GM23248 (cell line): ENCODE results near the gene RMDN3. TPM values are rescaled to one million over a fixed set of nuclear protein-coding genes. Genes with fewer than 3 reads are reported as not detected.

ENCODE experiments used
- DNase-seq: peaks from one replicate; pipeline ENCODE4 v3.0.0-alpha.2; 2015
- H2AFZ ChIP-seq: fragments of 200-600 bp; sonication (generic); 2 replicates; pipeline ENCODE4 v1.6.1; 2016; ENCODE audit warnings: antibody characterized with exemption
- H3F3A ChIP-seq: fragments of 200-600 bp; sonication (generic); 2 replicates; pipeline ENCODE4 v1.6.1; 2016; ENCODE audit warnings: mild to moderate bottlenecking, antibody characterized with exemption, mixed run types; ENCODE audit not compliant: insufficient read depth
- H3K27ac ChIP-seq: fragments of 200-600 bp; sonication (generic); 2 replicates; pipeline ENCODE4 v1.5.1; 2016; ENCODE audit warnings: mild to moderate bottlenecking
- H3K27me3 ChIP-seq: fragments of 200-600 bp; sonication (generic); replicated peaks from 2 replicates; pipeline ENCODE4 v1.6.1; 2016; ENCODE audit warnings: mild to moderate bottlenecking; ENCODE audit not compliant: insufficient read depth
- H3K36me3 ChIP-seq: fragments of 200-600 bp; sonication (generic); 2 replicates; pipeline ENCODE4 v1.6.1; 2016; ENCODE audit warnings: low read depth, mild to moderate bottlenecking
- H3K4me1 ChIP-seq: fragments of 200-600 bp; sonication (generic); 2 replicates; pipeline ENCODE4 v1.6.1; 2016; ENCODE audit warnings: mild to moderate bottlenecking; ENCODE audit not compliant: insufficient read depth
- H3K4me2 ChIP-seq: fragments of 200-600 bp; sonication (generic); one replicate; pipeline ENCODE4 v1.6.1; 2016; ENCODE audit warnings: mild to moderate bottlenecking; ENCODE audit not compliant: unreplicated experiment
- H3K4me3 ChIP-seq: fragments of 200-600 bp; sonication (generic); 2 replicates; pipeline ENCODE4 v1.5.1; 2016; ENCODE audit warnings: mild to moderate bottlenecking
- H3K79me2 ChIP-seq: fragments of 200-600 bp; sonication (generic); 2 replicates; pipeline ENCODE4 v1.6.1; 2016; ENCODE audit warnings: mild to moderate bottlenecking; ENCODE audit not compliant: insufficient read depth
- H3K9ac ChIP-seq: fragments of 200-600 bp; sonication (generic); 2 replicates; pipeline ENCODE4 v1.6.1; 2016; ENCODE audit warnings: mild to moderate bottlenecking
- H3K9me2 ChIP-seq: fragments of 200-600 bp; sonication (generic); 2 replicates; pipeline ENCODE4 v1.6.1; 2016; ENCODE audit warnings: mixed run types, mild to moderate bottlenecking, moderate library complexity; ENCODE audit not compliant: insufficient read depth
- H3K9me3 ChIP-seq: fragments of 200-600 bp; sonication (generic); one replicate; pipeline ENCODE4 v1.6.1; 2017; ENCODE audit warnings: low read depth
- H4K20me1 ChIP-seq: fragments of 200-600 bp; sonication (generic); 2 replicates; pipeline ENCODE4 v1.6.0; 2016; ENCODE audit not compliant: insufficient read depth
- EZH2 ChIP-seq: fragments of 200-600 bp; sonication (generic); IDR thresholded peaks from 2 replicates; pipeline ENCODE4 v1.6.1; 2018; ENCODE audit warnings: antibody characterized with exemption, mild to moderate bottlenecking; ENCODE audit not compliant: insufficient read depth, poor library complexity, severe bottlenecking
- EZH2phosphoT487 ChIP-seq: fragments of 200-600 bp; sonication (generic); IDR thresholded peaks from 2 replicates; pipeline ENCODE4 v1.6.1; 2018; ENCODE audit warnings: antibody characterized with exemption, moderate library complexity, mild to moderate bottlenecking, low read depth; ENCODE audit not compliant: insufficient read depth
- WGBS, 2 experiments: methylation state at CpG; one replicate each; pipeline ENCODE4 v1.1.6; 2015 to 2017; ENCODE audit warnings: low lambda C conversion rate in 2 of 2, low coverage in 1 of 2; ENCODE audit errors: missing lambda C conversion rate in 2 of 2; 5-methylcytosine and 5-hydroxymethylcytosine counted together
- in situ Hi-C: fragments of 300-500 bp; cut with MboI; formaldehyde crosslinking; loops from 2 replicates; pipeline ENCODE4 v1.15.0; 2020
- polyA plus RNA-seq: library from polyadenylated mRNA; unstranded; fragments of >200 nt; fragmentation: Nextera tagmentation; extraction: Ambion mirVana; gene quantifications from 2 replicates; pipeline ENCODE4 v1.2.1, GENCODE V29; 2016
- total RNA-seq: library from RNA; depleted of rRNA; stranded (reverse); fragments of >200 nt; shearing (Covaris generic); gene quantifications from 2 replicates; pipeline ENCODE4 v1.2.3, GENCODE V29; 2014

RMDN3 gene
- total and polyA plus RNA-seq, 2 experiments from 2014 or later = 25.9 to 41.4 TPM

DNA sequence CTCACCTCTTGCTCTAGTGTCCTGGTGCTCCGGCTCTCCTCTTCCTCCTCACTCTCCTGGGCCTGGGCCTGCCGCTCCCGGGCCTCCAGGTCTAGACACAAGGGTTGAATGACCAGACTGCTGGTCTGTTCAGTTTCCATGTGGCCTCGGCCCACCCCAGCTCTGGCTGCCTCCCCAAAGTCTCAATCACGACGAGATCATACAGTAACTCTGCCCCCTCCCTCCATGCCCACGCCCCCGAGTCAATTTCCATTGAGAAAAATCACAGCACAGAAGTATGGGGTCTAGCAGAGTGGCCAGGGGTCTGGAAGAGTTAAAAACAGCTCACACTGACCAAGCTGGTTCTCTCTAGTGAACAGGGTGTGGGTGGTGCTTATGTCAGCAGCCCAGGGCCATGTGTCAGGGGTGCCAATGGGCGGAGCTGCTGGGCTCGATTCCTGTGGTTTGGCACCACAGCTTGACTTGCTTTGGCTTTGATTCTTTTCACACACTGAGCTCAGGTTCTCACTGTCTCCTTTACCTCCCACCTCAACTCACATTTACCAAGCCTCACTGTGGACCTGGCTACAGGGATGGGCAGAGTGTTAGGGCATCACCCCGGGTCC, 21.6 kb upstream of the RMDN3 start:
- peak overlapping the region; percentile 62 for H3K4me2 ChIP-seq
- H3K4me1 ChIP-seq = peaks cover 12% of the 10 kb centered on the region
- no peaks in the 10 kb centered on the region for H3K79me2 ChIP-seq
- H3K36me3 ChIP-seq = peaks cover 21% of the 10 kb centered on the region; the same call in 1 of the 2 replicates
- H3K9me3 ChIP-seq = no peaks in the 10 kb centered on the region
- no peaks in the 10 kb centered on the region for H3K27me3 ChIP-seq
- no peaks in the 10 kb centered on the region for H3F3A ChIP-seq
- 55 to 56% methylated on average over 11 of the region's 11 CpGs for WGBS, 2 experiments
- H3K27ac ChIP-seq = peak overlapping the region; percentile 37; the same call in 1 of the 2 replicates
- no peak overlapping the region for H3K4me3 ChIP-seq
- peak; percentile 96 for DNase-seq
- peak overlapping the region; percentile 62; the same call in 1 of the 2 replicates for H3K9ac ChIP-seq
- no peaks in the 10 kb centered on the region for H4K20me1 ChIP-seq
- TF ChIP-seq EZH2 (no peak), EZH2phosphoT487 (no peak)
- in situ Hi-C loops = no loop called here
- H2AFZ ChIP-seq = no peak overlapping the region
- no peaks in the 10 kb centered on the region for H3K9me2 ChIP-seq

DNA sequence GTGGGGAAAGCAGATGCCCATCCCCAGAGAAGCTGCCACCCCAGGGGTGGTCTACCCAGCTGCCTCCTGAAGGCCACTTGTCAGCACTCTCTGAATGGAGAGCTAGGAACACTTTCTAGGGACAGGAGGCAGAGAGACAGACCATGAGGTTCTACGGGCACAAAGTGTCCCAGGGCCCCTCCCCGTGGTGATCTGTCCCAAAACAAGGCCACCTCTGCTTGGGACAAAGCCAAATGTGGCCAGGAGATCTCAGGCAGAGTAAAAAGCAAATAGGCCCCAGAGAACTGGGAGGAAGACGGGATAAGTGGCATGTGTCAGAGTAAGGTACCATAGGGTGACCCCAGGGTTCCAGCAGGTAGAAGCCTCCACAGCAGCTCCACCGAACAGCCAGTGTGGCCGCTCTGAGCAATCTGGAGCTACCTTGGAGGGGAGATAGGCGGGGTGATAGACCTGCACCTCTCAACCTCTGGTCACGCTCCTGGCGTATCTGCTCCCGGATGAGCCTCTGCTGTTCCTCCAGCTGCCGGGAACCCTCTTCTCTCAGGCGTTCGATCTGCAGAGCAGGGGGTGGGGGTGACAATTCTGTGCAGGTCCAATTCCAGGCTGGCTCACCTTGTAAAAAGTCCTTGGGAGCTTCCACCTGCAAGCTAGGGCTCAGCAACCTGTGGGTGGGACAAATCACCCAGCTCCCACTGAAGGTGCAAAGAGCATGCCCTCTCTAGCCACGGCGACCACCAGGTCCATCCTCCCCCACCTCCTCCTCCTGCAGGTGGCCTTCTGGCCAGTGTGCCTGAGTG, 20.9 kb upstream of the RMDN3 start:
- H3K9me2 ChIP-seq = no peaks in the 10 kb centered on the region
- H2AFZ ChIP-seq = no peak overlapping the region
- no peak overlapping the region for H3K4me2 ChIP-seq
- H3K79me2 ChIP-seq = no peaks in the 10 kb centered on the region
- no peak for TF ChIP-seq EZH2
- TF ChIP-seq EZH2phosphoT487 = no peak
- H3K36me3 ChIP-seq = peaks cover 21% of the 10 kb centered on the region; the same call in 1 of the 2 replicates
- no peaks in the 10 kb centered on the region for H3K9me3 ChIP-seq
- peaks cover 12% of the 10 kb centered on the region for H3K4me1 ChIP-seq
- DNase-seq = no peak
- WGBS, 2 experiments = 91 to 97% methylated on average over 8 to 14 of the region's 14 CpGs
- peak overlapping the region; percentile 62; the same call in 1 of the 2 replicates for H3K9ac ChIP-seq
- no peak overlapping the region for H3K4me3 ChIP-seq
- H4K20me1 ChIP-seq = no peaks in the 10 kb centered on the region
- in situ Hi-C loops = no loop called here
- no peaks in the 10 kb centered on the region for H3F3A ChIP-seq
- H3K27ac ChIP-seq = no peak overlapping the region
- no peaks in the 10 kb centered on the region for H3K27me3 ChIP-seq

GRCh38 chr15:40775007-40775406, 20.0 kb upstream of the RMDN3 start:
- Histone ChIP-seq H3K79me2 (no peaks in the 10 kb centered on the region), H3K27ac (no peak overlapping the region), H3K27me3 (no peaks in the 10 kb centered on the region), H3K4me1 (peaks cover 12% of the 10 kb centered on the region), H4K20me1 (no peaks in the 10 kb centered on the region), H3K36me3 (peaks cover 21% of the 10 kb centered on the region; the same call in 1 of the 2 replicates), H3F3A (no peaks in the 10 kb centered on the region), H3K4me2 (no peak overlapping the region), H3K9me3 (no peaks in the 10 kb centered on the region), H3K4me3 (no peak overlapping the region), H2AFZ (no peak overlapping the region), H3K9me2 (no peaks in the 10 kb centered on the region), H3K9ac (no peak overlapping the region)
- DNase-seq = no peak
- in situ Hi-C loops = no loop called here
- WGBS, 2 experiments = 87 to 89% methylated on average over 10 of the region's 10 CpGs
- TF ChIP-seq EZH2phosphoT487 (no peak), EZH2 (no peak)

DNA sequence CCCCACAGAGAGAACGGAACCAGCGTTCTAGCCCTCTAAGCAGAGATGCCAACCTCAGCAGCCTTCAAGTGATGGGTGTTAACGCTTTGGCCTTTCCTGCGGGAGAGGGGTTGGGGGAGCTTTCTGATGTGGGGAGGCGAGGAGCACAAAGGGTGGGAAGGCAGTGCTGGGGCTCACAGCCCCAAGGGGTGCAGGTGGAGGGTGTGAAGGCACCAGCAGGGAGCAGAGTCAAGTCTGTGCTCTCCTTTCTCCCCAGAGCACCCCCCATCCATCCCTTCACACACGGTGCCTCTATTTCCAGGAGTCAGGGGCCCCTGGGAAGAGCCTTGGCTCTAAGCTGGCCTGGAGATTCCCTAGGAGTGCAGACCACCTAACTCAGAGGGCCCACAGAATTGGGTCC, 18.8 kb upstream of the RMDN3 start:
- Histone ChIP-seq H3K4me3 (no peak overlapping the region), H3K9ac (no peak overlapping the region), H3K36me3 (peaks cover 14% of the 10 kb centered on the region; the same call in 1 of the 2 replicates), H3K79me2 (no peaks in the 10 kb centered on the region), H3K27ac (no peak overlapping the region), H2AFZ (no peak overlapping the region), H3F3A (no peaks in the 10 kb centered on the region), H4K20me1 (no peaks in the 10 kb centered on the region), H3K9me2 (no peaks in the 10 kb centered on the region), H3K27me3 (no peaks in the 10 kb centered on the region), H3K4me2 (no peak overlapping the region), H3K4me1 (peaks cover 12% of the 10 kb centered on the region), H3K9me3 (no peaks in the 10 kb centered on the region)
- in situ Hi-C loops = no loop called here
- no peak for DNase-seq
- 95% methylated on average over 6 of the region's 6 CpGs for WGBS, 2 experiments
- TF ChIP-seq EZH2 = no peak
- TF ChIP-seq EZH2phosphoT487 = no peak
